SU-DHL-6 (cell line): ENCODE data around the gene ZNF385A.

ENCODE experiments used
- H2AFZ ChIP-seq: fragments of 200-600 bp; sonication (generic); 2 replicates; pipeline ENCODE4 v1.6.1; 2014; ENCODE audit warnings: low read depth, mild to moderate bottlenecking, moderate library complexity, mixed read lengths, antibody characterized with exemption, low read length; ENCODE audit not compliant: severe bottlenecking
- H3F3A ChIP-seq: fragments of 200-600 bp; shearing (Covaris generic); 2 replicates; pipeline ENCODE4 v1.6.0; 2016; ENCODE audit warnings: antibody characterized with exemption, mild to moderate bottlenecking; ENCODE audit not compliant: insufficient read depth
- H3K27ac ChIP-seq: fragments of 200-600 bp; sonication (generic); 2 replicates; pipeline ENCODE4 v1.5.1; 2016; ENCODE audit warnings: low read depth, mild to moderate bottlenecking, low read length, moderate library complexity, mixed read lengths
- H3K27me3 ChIP-seq: fragments of 200-600 bp; sonication (generic), shearing (Covaris generic); 2 replicates; pipeline ENCODE4 v1.6.0; 2014; ENCODE audit warnings: mild to moderate bottlenecking, low read length
- H3K36me3 ChIP-seq: fragments of 200-600 bp; sonication (generic); 2 replicates; pipeline ENCODE4 v1.6.1; 2014; ENCODE audit warnings: mild to moderate bottlenecking, low read length, mixed read lengths
- H3K4me2 ChIP-seq: fragments of 300-600, 200-600 bp; shearing (Covaris generic), sonication (generic); 2 replicates; pipeline ENCODE4 v1.6.0; 2014; ENCODE audit warnings: low read length, low read depth, mild to moderate bottlenecking; ENCODE audit not compliant: poor library complexity, severe bottlenecking
- H3K4me3 ChIP-seq: fragments of 200-600 bp; sonication (generic); 2 replicates; pipeline ENCODE4 v1.5.1; 2014; ENCODE audit warnings: antibody characterized with exemption, low read length, mild to moderate bottlenecking, mixed read lengths; ENCODE audit not compliant: insufficient read depth, poor library complexity, severe bottlenecking
- H3K79me2 ChIP-seq: fragments of 200-600 bp; sonication (generic); 2 replicates; pipeline ENCODE4 v1.6.1; 2014; ENCODE audit warnings: mild to moderate bottlenecking, low read length, moderate library complexity; ENCODE audit not compliant: insufficient read depth
- H3K9ac ChIP-seq: fragments of 200-600 bp; sonication (generic); 2 replicates; pipeline ENCODE4 v1.7.0; 2014; ENCODE audit warnings: mild to moderate bottlenecking, low read length
- H3K9me2 ChIP-seq: fragments of 200-600 bp; sonication (generic); replicated peaks from 2 replicates; pipeline ENCODE4 v1.6.1; 2014; ENCODE audit warnings: low read length; ENCODE audit not compliant: insufficient read depth
- H3K9me3 ChIP-seq: fragments of 200-600 bp; sonication (generic); 2 replicates; pipeline ENCODE4 v1.6.1; 2014; ENCODE audit warnings: low read length, mixed read lengths; ENCODE audit not compliant: insufficient read depth
- H4K20me1 ChIP-seq: fragments of 200-600 bp; sonication (generic); 2 replicates; pipeline ENCODE4 v1.6.1; 2014; ENCODE audit warnings: low read depth, mild to moderate bottlenecking, antibody characterized with exemption, low read length, moderate library complexity, mixed read lengths
- CTCF ChIP-seq: fragments of 200-600 bp; sonication (generic); IDR thresholded peaks from one replicate; pipeline ENCODE4 v1.5.1; 2017; ENCODE audit warnings: antibody characterized with exemption, mild to moderate bottlenecking, low read length, moderate library complexity; ENCODE audit not compliant: insufficient read depth, poor library complexity, severe bottlenecking
- EZH2phosphoT487 ChIP-seq: fragments of 200-600 bp; sonication (generic), shearing (Covaris generic); conservative IDR thresholded peaks from 2 replicates; pipeline ENCODE4 v1.6.1; 2018; ENCODE audit warnings: mild to moderate bottlenecking, antibody characterized with exemption, low read length, moderate library complexity, mixed read lengths

ZNF385A gene

GRCh38 chr12:54405573-54405972 lies 21.0 kb upstream of the ZNF385A start:
- Histone ChIP-seq H3K36me3 (no peaks in the 10 kb centered on the region), H3K4me3 (no peak overlapping the region), H3K9me3 (no peaks in the 10 kb centered on the region), H3K27ac (no peak overlapping the region), H3K9me2 (no peaks in the 10 kb centered on the region), H3F3A (no peaks in the 10 kb centered on the region), H3K4me2 (no peak overlapping the region), H4K20me1 (no peaks in the 10 kb centered on the region), H3K79me2 (no peaks in the 10 kb centered on the region), H2AFZ (no peak overlapping the region), H3K27me3 (no peaks in the 10 kb centered on the region), H3K9ac (no peak overlapping the region)
- TF ChIP-seq CTCF = no peak
- no peak for TF ChIP-seq EZH2phosphoT487

- no peaks in the 10 kb centered on the region for H3K9me2 ChIP-seq
- no peak for TF ChIP-seq EZH2phosphoT487
- no peak for TF ChIP-seq CTCF
- no peak overlapping the region for H3K27ac ChIP-seq
- H3K79me2 ChIP-seq = no peaks in the 10 kb centered on the region
- H3K4me2 ChIP-seq = no peak overlapping the region
- H2AFZ ChIP-seq = no peak overlapping the region
- H3K9ac ChIP-seq = no peak overlapping the region
- H3K9me3 ChIP-seq = no peaks in the 10 kb centered on the region
- no peaks in the 10 kb centered on the region for H3K27me3 ChIP-seq
- H3F3A ChIP-seq = no peaks in the 10 kb centered on the region
- no peaks in the 10 kb centered on the region for H3K36me3 ChIP-seq
- H4K20me1 ChIP-seq = no peaks in the 10 kb centered on the region
- H3K4me3 ChIP-seq = no peak overlapping the region
Observed at GRCh38 chr12:54405106-54405505, 20.6 kb upstream of the ZNF385A start.

- Histone ChIP-seq H3K27ac (no peak overlapping the region), H3K36me3 (no peaks in the 10 kb centered on the region), H4K20me1 (no peaks in the 10 kb centered on the region), H3K9me2 (no peaks in the 10 kb centered on the region), H2AFZ (no peak overlapping the region), H3K79me2 (no peaks in the 10 kb centered on the region), H3K9ac (no peak overlapping the region), H3F3A (no peaks in the 10 kb centered on the region), H3K4me2 (no peak overlapping the region), H3K9me3 (no peaks in the 10 kb centered on the region), H3K27me3 (no peaks in the 10 kb centered on the region), H3K4me3 (no peak overlapping the region)
- no peak for TF ChIP-seq EZH2phosphoT487
- TF ChIP-seq CTCF = peak; percentile 99
Observed at GRCh38 chr12:54404061-54405004, 19.8 kb upstream of the ZNF385A start.
